Activated T-cell treated with anti-CD3 and anti-CD28 coated beads for 1 hour (primary cell): ENCODE measurements around the gene SLC22A12.

ENCODE experiments used
- DNase-seq: peaks from one replicate; pipeline ENCODE4 v3.0.0-alpha.2; 2020; ENCODE audit warnings: low read depth

Gene SLC22A12

GRCh38 chr11:64563966-64564365 is 27.1 kb upstream of the SLC22A12 start:
- no peak for DNase-seq

GRCh38 chr11:64564419-64564818 is 26.6 kb upstream of the SLC22A12 start:
- DNase-seq: no peak

- no peak for DNase-seq
Measured at GRCh38 chr11:64564947-64565889, 25.8 kb upstream of the SLC22A12 start.

- no peak for DNase-seq
Measured at GRCh38 chr11:64566042-64566914, 24.7 kb upstream of the SLC22A12 start.

GRCh38 chr11:64566915-64567891 is 23.8 kb upstream of the SLC22A12 start:
- DNase-seq: no peak

- no peak for DNase-seq
Measured at GRCh38 chr11:64568041-64568571, 22.9 kb upstream of the SLC22A12 start.

GRCh38 chr11:64568584-64569140 is 22.4 kb upstream of the SLC22A12 start:
- DNase-seq: no peak

GRCh38 chr11:64569300-64569970 is 21.6 kb upstream of the SLC22A12 start:
- no peak for DNase-seq

- no peak for DNase-seq
Measured at GRCh38 chr11:64570341-64570740, 20.7 kb upstream of the SLC22A12 start.

GRCh38 chr11:64571050-64571409 is 20.0 kb upstream of the SLC22A12 start:
- DNase-seq: no peak

- DNase-seq: no peak
Measured at GRCh38 chr11:64571410-64572091, 19.5 kb upstream of the SLC22A12 start.

- no peak for DNase-seq
Measured at GRCh38 chr11:64572143-64572542, 18.9 kb upstream of the SLC22A12 start.

- no peak for DNase-seq
Measured at GRCh38 chr11:64577202-64577601, 13.8 kb upstream of the SLC22A12 start.

GRCh38 chr11:64580412-64580811 is 10.6 kb upstream of the SLC22A12 start:
- DNase-seq: no peak

GRCh38 chr11:64581057-64581523 is 9.9 kb upstream of the SLC22A12 start:
- DNase-seq: no peak

GRCh38 chr11:64582885-64583284 is 8.1 kb upstream of the SLC22A12 start:
- DNase-seq: no peak

- no peak for DNase-seq
Measured at GRCh38 chr11:64583296-64584262, 7.4 kb upstream of the SLC22A12 start.

- DNase-seq: no peak
Measured at GRCh38 chr11:64585150-64585549, 5.9 kb upstream of the SLC22A12 start.

GRCh38 chr11:64586366-64586765 is 4.7 kb upstream of the SLC22A12 start:
- DNase-seq: no peak
